ENCODE measurements around the gene INPP5E. TPM values are rescaled to one million over a fixed set of nuclear protein-coding genes. Genes with fewer than 3 reads are reported as not detected.

The INPP5E gene
- total RNA-seq, 3 donors from 2014 or later, result 9.5 to 14.4 (median 9.6) TPM

GRCh38 chr9:136456258-136456657 is 16.6 kb upstream of the INPP5E start:
- ATAC-seq, result no peak
- TF ChIP-seq CTCF (IDR thresholded peaks at IDR 0.05), result no peak
- Histone ChIP-seq H3K9me3 (no peaks in the 10 kb centered on the region), H3K4me3 (no peak overlapping the region), H3K4me1 (ENCODE audit: low read depth) (no peaks in the 10 kb centered on the region), H3K36me3 (ENCODE audit: low read depth) (peaks cover 20% of the 10 kb centered on the region)
- intact Hi-C loops (cut with DNase I, micrococcal nuclease), result no loop called here
- no peak for DNase-seq

GRCh38 chr9:136455043-136456002 is 15.7 kb upstream of the INPP5E start:
- Histone ChIP-seq H3K9me3 (no peaks in the 10 kb centered on the region), H3K4me3 (no peak overlapping the region), H3K4me1 (ENCODE audit: low read depth) (no peaks in the 10 kb centered on the region), H3K36me3 (ENCODE audit: low read depth) (peaks cover 20% of the 10 kb centered on the region)
- TF ChIP-seq CTCF (IDR thresholded peaks at IDR 0.05), result no peak
- DNase-seq, result no peak
- no peak for ATAC-seq
- intact Hi-C loops (cut with DNase I, micrococcal nuclease), result no loop called here

- no peaks in the 10 kb centered on the region for H3K4me1 ChIP-seq (ENCODE audit: low read depth)
- H3K4me3 ChIP-seq, result no peak overlapping the region
- TF ChIP-seq CTCF (IDR thresholded peaks at IDR 0.05), result no peak
- intact Hi-C loops (cut with DNase I, micrococcal nuclease), result no loop called here
- DNase-seq (no peak), ATAC-seq (no peak)
- no peaks in the 10 kb centered on the region for H3K9me3 ChIP-seq
- peaks cover 13% of the 10 kb centered on the region for H3K36me3 ChIP-seq (ENCODE audit: low read depth)
Observed at GRCh38 chr9:136454026-136454796, 14.6 kb upstream of the INPP5E start.

GRCh38 chr9:136453326-136453725 is 13.7 kb upstream of the INPP5E start:
- peaks cover 8% of the 10 kb centered on the region for H3K36me3 ChIP-seq (ENCODE audit: low read depth)
- TF ChIP-seq CTCF (IDR thresholded peaks at IDR 0.05), result no peak
- intact Hi-C loops (cut with DNase I, micrococcal nuclease), result no loop called here
- H3K4me1 ChIP-seq (ENCODE audit: low read depth), result no peaks in the 10 kb centered on the region
- no peak for ATAC-seq
- H3K4me3 ChIP-seq, result no peak overlapping the region
- DNase-seq, result no peak
- H3K9me3 ChIP-seq, result no peaks in the 10 kb centered on the region

GRCh38 chr9:136451221-136451877 is 11.7 kb upstream of the INPP5E start:
- intact Hi-C loops (cut with DNase I, micrococcal nuclease), result no loop called here
- Histone ChIP-seq H3K4me1 (ENCODE audit: low read depth) (no peaks in the 10 kb centered on the region), H3K4me3 (no peak overlapping the region), H3K36me3 (ENCODE audit: low read depth) (peaks cover 8% of the 10 kb centered on the region), H3K9me3 (no peaks in the 10 kb centered on the region)
- ATAC-seq, result no peak
- no peak for TF ChIP-seq CTCF (IDR thresholded peaks at IDR 0.05)
- no peak for DNase-seq
